Testis (tissue), 3 donors: ENCODE measurements around the gene TMEM63A. TPM values are rescaled to one million over a fixed set of nuclear protein-coding genes. Genes with fewer than 3 reads are reported as not detected.
"Not testable (repeated sequence)": the region's sequence is repeated elsewhere in the genome, so short reads cannot be mapped to it uniquely, and the experiment has no call there.

ENCODE experiments used
- DNase-seq: peaks from one replicate; pipeline ENCODE4 v3.0.0-alpha.2; 2019
- H3K27ac ChIP-seq, 2 donors: fragments of 200-600 bp; sonication (generic); one replicate each; pipeline ENCODE4 v1.5.1; 2019
- H3K27me3 ChIP-seq: fragments of 200-600 bp; sonication (generic); one replicate; pipeline ENCODE4 v1.5.1; 2019
- H3K36me3 ChIP-seq: fragments of 200-600 bp; sonication (generic); one replicate; pipeline ENCODE4 v1.5.1; 2017; ENCODE audit warnings: low read depth; ENCODE audit errors: missing control alignments
- H3K4me1 ChIP-seq: fragments of 200-600 bp; sonication (generic); one replicate; pipeline ENCODE4 v1.5.1; 2019
- H3K4me3 ChIP-seq, 2 donors: fragments of 200-600 bp; sonication (generic); one replicate each; pipeline ENCODE4 v1.5.1; 2017 to 2019
- H3K9me3 ChIP-seq: fragments of 200-600 bp; sonication (generic); one replicate; pipeline ENCODE4 v1.5.1; 2017
- CTCF ChIP-seq, 3 experiments: fragments of 450-650 bp in 2 of 3; fragments of 200-600 bp in 1 of 3; sonication (generic) in 1 of 3; IDR thresholded peaks; one replicate each; pipeline ENCODE4 v1.5.1; 2016 to 2019; ENCODE audit warnings: antibody characterized with exemption in 3 of 3, mild to moderate bottlenecking in 2 of 3, moderate library complexity in 1 of 3
- POLR2A ChIP-seq: fragments of 450-650 bp; IDR thresholded peaks from one replicate; pipeline ENCODE4 v1.6.1; 2017; ENCODE audit warnings: antibody characterized with exemption, mild to moderate bottlenecking, moderate library complexity
- WGBS, 2 donors: methylation state at CpG; one replicate each; pipeline ENCODE4 v1.1.5; 2018; 5-methylcytosine and 5-hydroxymethylcytosine counted together
- intact Hi-C: fragments of 100-400 bp; cut with DNase I; formaldehyde crosslinking; loops from one replicate; pipeline ENCODE4 v1.15.1; 2023; ENCODE audit warnings: low total_unique reads
- polyA plus RNA-seq: library from polyadenylated mRNA; stranded (reverse); fragments of 350-450 nt; fragmentation: Illumina TruSeq; extraction: RNeasy Lipid Tissue Mini Kit (QIAGEN cat#74804); gene quantifications from one replicate; pipeline ENCODE4 v1.2.3, GENCODE V29; 2014; ENCODE audit warnings: low read depth, low replicate concordance; ENCODE audit not compliant: insufficient read depth
- total RNA-seq, 2 donors: library from RNA; depleted of rRNA; stranded (reverse); fragments of >200 nt; gene quantifications; one replicate each; pipeline ENCODE4 v1.2.3, GENCODE V29; 2016

Gene TMEM63A
- total and polyA plus RNA-seq, 3 donors from 2014 or later = 13.6 to 51.7 (median 46.9) TPM

GRCh38 chr1:225842074-225842473 is 40.1 kb downstream of the TMEM63A start:
- no peak for DNase-seq
- H3K27ac ChIP-seq = no peak overlapping the region
- H3K4me1 ChIP-seq = peaks cover 5% of the 10 kb centered on the region
- H3K27me3 ChIP-seq = no peaks in the 10 kb centered on the region
- 75 to 77% methylated on average over 12 of the region's 12 CpGs for WGBS, 2 donors
- intact Hi-C loops = no loop called here
- no peaks in the 10 kb centered on the region for H3K36me3 ChIP-seq
- TF ChIP-seq CTCF (IDR thresholded peaks at IDR 0.05) = no peak
- no peak for TF ChIP-seq POLR2A
- no peak overlapping the region for H3K4me3 ChIP-seq
- H3K9me3 ChIP-seq = no peaks in the 10 kb centered on the region

- 89 to 90% methylated on average over 4 of the region's 4 CpGs for WGBS, 2 donors
- Histone ChIP-seq H3K27me3 (no peaks in the 10 kb centered on the region), H3K4me1 (peaks cover 14% of the 10 kb centered on the region), H3K4me3 (no peak overlapping the region), H3K9me3 (no peaks in the 10 kb centered on the region), H3K36me3 (no peaks in the 10 kb centered on the region), H3K27ac (no peak overlapping the region)
- TF ChIP-seq POLR2A = no peak
- intact Hi-C loops = no loop called here
- DNase-seq = no peak
Measured at GRCh38 chr1:225840713-225841112, 41.5 kb downstream of the TMEM63A start.

GRCh38 chr1:225840223-225840610 is 42.0 kb downstream of the TMEM63A start:
- Histone ChIP-seq H3K9me3 (no peaks in the 10 kb centered on the region), H3K27ac (no peak overlapping the region), H3K27me3 (no peaks in the 10 kb centered on the region), H3K36me3 (no peaks in the 10 kb centered on the region), H3K4me1 (peaks cover 18% of the 10 kb centered on the region), H3K4me3 (no peak overlapping the region)
- no peak for TF ChIP-seq POLR2A
- no peak for TF ChIP-seq CTCF (IDR thresholded peaks at IDR 0.05)
- 71 to 75% methylated on average over 1 of the region's 1 CpG for WGBS, 2 donors
- intact Hi-C loops = no loop called here
- DNase-seq = no peak

GRCh38 chr1:225838793-225839192 is 43.4 kb downstream of the TMEM63A start:
- H3K9me3 ChIP-seq = no peaks in the 10 kb centered on the region
- H3K4me3 ChIP-seq = no peak overlapping the region
- intact Hi-C loops = loop anchor here (5.0 kb wide), 1 partner anchor 61 kb away; the partner anchor contains the start of gene SRP9
- peaks cover 24% of the 10 kb centered on the region for H3K4me1 ChIP-seq
- H3K27ac ChIP-seq = peak overlapping the region in 1 of 2 donors; percentile 50
- H3K27me3 ChIP-seq = no peaks in the 10 kb centered on the region
- H3K36me3 ChIP-seq = no peaks in the 10 kb centered on the region
- no peak for TF ChIP-seq POLR2A
- no peak for TF ChIP-seq CTCF (IDR thresholded peaks at IDR 0.05)
- no peak for DNase-seq
- 76 to 90% methylated on average over 8 to 14 of the region's 14 CpGs for WGBS, 2 donors

GRCh38 chr1:225836296-225836695 is 45.9 kb downstream of the TMEM63A start:
- not testable (repeated sequence) for H3K9me3 ChIP-seq, DNase-seq, H3K36me3 ChIP-seq, H3K4me3 ChIP-seq, H3K27me3 ChIP-seq
- peak overlapping the region in 1 of 2 donors; percentile 75 for H3K27ac ChIP-seq
- peaks cover 24% of the 10 kb centered on the region for H3K4me1 ChIP-seq
- intact Hi-C loops = loop anchor here (5.0 kb wide), 1 partner anchor 59 kb away; the partner anchor contains the start of gene SRP9
- 64 to 70% methylated on average over 4 of the region's 4 CpGs for WGBS, 2 donors

GRCh38 chr1:225835856-225836255 is 46.3 kb downstream of the TMEM63A start:
- H3K4me1 ChIP-seq = peaks cover 24% of the 10 kb centered on the region
- intact Hi-C loops = loop anchor here (5.0 kb wide), 1 partner anchor 59 kb away; the partner anchor contains the start of gene SRP9
- H3K27ac ChIP-seq = peak overlapping the region in 1 of 2 donors; percentile 75
- H3K9me3 ChIP-seq = no peaks in the 10 kb centered on the region
- H3K36me3 ChIP-seq = no peaks in the 10 kb centered on the region
- peak; percentile 77 for DNase-seq
- 27 to 41% methylated on average over 3 of the region's 3 CpGs for WGBS, 2 donors
- no peaks in the 10 kb centered on the region for H3K27me3 ChIP-seq
- TF ChIP-seq CTCF (IDR thresholded peaks at IDR 0.05) = no peak
- no peak for TF ChIP-seq POLR2A
- no peak overlapping the region for H3K4me3 ChIP-seq
